Progenitor cell of endocrine pancreas (in vitro differentiated cells): ENCODE measurements around the gene TLCD4. TPM values are rescaled to one million over a fixed set of nuclear protein-coding genes. Genes with fewer than 3 reads are reported as not detected.

Experiments used
- DNase-seq: peaks from one replicate; pipeline ENCODE4 v3.0.0; 2021; ENCODE audit warnings: low spot score; ENCODE audit not compliant: unreplicated experiment
- H3K27ac Mint-ChIP-seq: 2 replicates; pipeline ENCODE4 v1.8.0; 2021; ENCODE audit warnings: mild to moderate bottlenecking, moderate library complexity, mixed read lengths
- H3K27me3 Mint-ChIP-seq: 2 replicates; pipeline ENCODE4 v1.8.0; 2021; ENCODE audit warnings: mixed read lengths
- H3K36me3 Mint-ChIP-seq: 2 replicates; pipeline ENCODE4 v1.8.0; 2022; ENCODE audit warnings: mixed read lengths; ENCODE audit not compliant: insufficient read depth
- H3K4me1 Mint-ChIP-seq: 2 replicates; pipeline ENCODE4 v1.8.0; 2021; ENCODE audit warnings: low read depth, mixed read lengths
- H3K4me3 Mint-ChIP-seq: 2 replicates; pipeline ENCODE4 v1.8.0; 2021; ENCODE audit warnings: low read depth, mild to moderate bottlenecking, moderate library complexity, mixed read lengths
- H3K9me3 Mint-ChIP-seq: 2 replicates; pipeline ENCODE4 v1.8.0; 2021; ENCODE audit warnings: low read depth, mixed read lengths
- total RNA-seq: library from RNA; stranded (reverse); gene quantifications from 2 replicates; pipeline ENCODE4 v1.2.1, GENCODE V29; 2021
- TF ChIP-seq, protein P1 (sequence below): fragments of 200-600 bp; sonication (generic); IDR thresholded peaks from one replicate; pipeline ENCODE4 v1.5.0; 2021; ENCODE audit warnings: antibody characterized with exemption, mild to moderate bottlenecking; ENCODE audit not compliant: unreplicated experiment

TLCD4 gene
- total RNA-seq, 1 donor from 2014 or later: 34.2 TPM

DNA sequence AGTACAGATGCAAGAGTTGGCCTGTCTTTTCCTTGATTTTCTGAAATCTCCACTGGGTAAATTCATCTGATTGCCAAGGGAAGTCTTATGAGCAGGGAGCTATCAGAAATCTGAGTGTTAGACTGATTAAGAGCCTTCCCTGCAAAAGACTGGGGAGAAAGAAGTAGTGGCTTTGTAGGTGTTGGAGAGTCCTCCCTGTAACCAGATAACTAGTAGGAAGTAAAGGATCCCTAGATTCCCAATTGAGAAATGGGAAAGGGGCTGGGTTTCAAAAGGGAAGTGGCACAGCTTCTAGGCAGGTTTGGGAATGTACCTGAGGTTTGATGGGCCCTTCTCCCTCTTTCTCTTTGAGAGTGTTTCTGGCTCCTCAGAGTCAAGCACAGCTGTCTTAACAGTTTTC, 2.1 kb downstream of the TLCD4 start:
- Mint-ChIP-seq H3K36me3 (no peaks in the 10 kb centered on the region), H3K27me3 (no peaks in the 10 kb centered on the region), H3K4me1 (peaks cover 59% of the 10 kb centered on the region), H3K27ac (peak overlapping the region; percentile 95), H3K4me3 (peak overlapping the region; percentile 93), H3K9me3 (no peaks in the 10 kb centered on the region)
- TF ChIP-seq, protein P1, sequence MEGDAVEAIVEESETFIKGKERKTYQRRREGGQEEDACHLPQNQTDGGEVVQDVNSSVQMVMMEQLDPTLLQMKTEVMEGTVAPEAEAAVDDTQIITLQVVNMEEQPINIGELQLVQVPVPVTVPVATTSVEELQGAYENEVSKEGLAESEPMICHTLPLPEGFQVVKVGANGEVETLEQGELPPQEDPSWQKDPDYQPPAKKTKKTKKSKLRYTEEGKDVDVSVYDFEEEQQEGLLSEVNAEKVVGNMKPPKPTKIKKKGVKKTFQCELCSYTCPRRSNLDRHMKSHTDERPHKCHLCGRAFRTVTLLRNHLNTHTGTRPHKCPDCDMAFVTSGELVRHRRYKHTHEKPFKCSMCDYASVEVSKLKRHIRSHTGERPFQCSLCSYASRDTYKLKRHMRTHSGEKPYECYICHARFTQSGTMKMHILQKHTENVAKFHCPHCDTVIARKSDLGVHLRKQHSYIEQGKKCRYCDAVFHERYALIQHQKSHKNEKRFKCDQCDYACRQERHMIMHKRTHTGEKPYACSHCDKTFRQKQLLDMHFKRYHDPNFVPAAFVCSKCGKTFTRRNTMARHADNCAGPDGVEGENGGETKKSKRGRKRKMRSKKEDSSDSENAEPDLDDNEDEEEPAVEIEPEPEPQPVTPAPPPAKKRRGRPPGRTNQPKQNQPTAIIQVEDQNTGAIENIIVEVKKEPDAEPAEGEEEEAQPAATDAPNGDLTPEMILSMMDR: no peak
- no peak for DNase-seq

DNA sequence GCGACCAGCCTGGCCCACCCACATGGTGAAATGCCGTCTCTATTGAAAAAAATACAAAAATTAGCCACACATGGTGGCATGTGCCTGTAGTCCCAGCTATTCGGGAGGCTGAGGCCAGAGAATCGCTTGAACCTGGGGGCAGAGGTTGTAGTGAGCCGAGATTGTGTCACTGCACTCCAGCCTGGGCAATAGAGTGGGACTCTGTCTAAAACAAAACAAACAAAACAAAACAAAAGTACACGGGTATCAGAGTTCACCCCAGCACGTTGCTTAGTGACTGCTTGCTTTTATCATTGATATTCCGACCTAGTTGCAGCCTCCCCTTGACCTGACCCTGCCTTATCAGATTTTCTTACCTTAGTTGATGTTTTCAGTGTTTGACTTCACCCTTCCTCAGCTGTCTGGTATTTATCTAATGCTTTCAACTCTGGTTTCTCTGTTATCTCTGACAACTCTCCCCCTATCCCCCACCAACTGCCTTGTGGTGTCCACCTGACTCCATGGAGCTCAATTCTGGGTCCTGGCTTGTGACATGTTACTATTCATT, 5.1 kb downstream of the TLCD4 start:
- Mint-ChIP-seq H3K27ac (peak overlapping the region; percentile 84), H3K27me3 (no peaks in the 10 kb centered on the region), H3K4me3 (peak overlapping the region; percentile 39), H3K4me1 (peaks cover 52% of the 10 kb centered on the region), H3K36me3 (peaks cover 3% of the 10 kb centered on the region), H3K9me3 (no peaks in the 10 kb centered on the region)
- TF ChIP-seq, protein P1: no peak
- DNase-seq: no peak

DNA sequence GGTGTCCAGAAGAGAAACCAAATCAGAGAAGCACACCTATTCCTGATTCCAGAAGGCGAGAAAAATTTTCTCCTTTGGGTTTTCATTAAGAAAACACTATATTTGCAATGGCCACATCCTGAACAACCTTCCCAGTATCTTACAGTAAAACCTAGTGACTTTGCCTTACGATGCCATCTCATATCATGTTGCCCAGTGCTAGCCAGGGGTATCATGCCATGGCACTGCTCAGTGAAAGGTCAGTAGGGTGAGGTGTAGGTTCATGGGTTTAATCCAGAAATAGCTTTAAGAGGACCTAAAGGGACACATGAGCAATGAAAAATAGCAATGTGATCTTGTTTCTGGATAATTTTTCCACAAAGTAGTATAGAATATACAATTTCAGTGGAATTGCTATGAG, 7.2 kb downstream of the TLCD4 start:
- TF ChIP-seq, protein P1: no peak
- Mint-ChIP-seq H3K27me3 (no peaks in the 10 kb centered on the region), H3K36me3 (peaks cover 3% of the 10 kb centered on the region), H3K4me3 (no peak overlapping the region), H3K27ac (no peak overlapping the region), H3K4me1 (peaks cover 48% of the 10 kb centered on the region), H3K9me3 (no peaks in the 10 kb centered on the region)
- no peak for DNase-seq

DNA sequence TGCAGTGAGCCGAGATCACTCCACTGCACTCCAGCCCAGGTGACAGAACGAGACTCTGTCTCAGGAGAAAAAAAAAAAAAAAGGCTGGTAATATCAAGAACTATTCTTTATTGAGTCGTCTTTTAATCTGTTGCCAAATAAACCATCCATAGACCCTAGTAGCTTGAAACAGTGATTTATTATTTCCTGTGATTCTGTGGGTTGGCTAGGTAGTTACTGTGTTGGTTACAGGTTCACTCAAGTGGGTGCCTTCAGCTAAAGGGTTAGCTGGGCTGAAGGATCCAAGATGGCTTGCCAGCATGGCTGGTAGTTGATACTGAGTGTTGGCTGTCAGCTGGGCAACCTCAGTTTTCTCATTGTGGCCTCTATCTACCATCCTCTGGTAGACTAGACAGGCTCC, 9.2 kb downstream of the TLCD4 start:
- no peaks in the 10 kb centered on the region for H3K27me3 Mint-ChIP-seq
- no peak for DNase-seq
- no peaks in the 10 kb centered on the region for H3K9me3 Mint-ChIP-seq
- H3K4me3 Mint-ChIP-seq: no peak overlapping the region
- H3K4me1 Mint-ChIP-seq: peaks cover 30% of the 10 kb centered on the region
- H3K36me3 Mint-ChIP-seq: peaks cover 3% of the 10 kb centered on the region
- H3K27ac Mint-ChIP-seq: no peak overlapping the region
- TF ChIP-seq, protein P1: no peak

DNA sequence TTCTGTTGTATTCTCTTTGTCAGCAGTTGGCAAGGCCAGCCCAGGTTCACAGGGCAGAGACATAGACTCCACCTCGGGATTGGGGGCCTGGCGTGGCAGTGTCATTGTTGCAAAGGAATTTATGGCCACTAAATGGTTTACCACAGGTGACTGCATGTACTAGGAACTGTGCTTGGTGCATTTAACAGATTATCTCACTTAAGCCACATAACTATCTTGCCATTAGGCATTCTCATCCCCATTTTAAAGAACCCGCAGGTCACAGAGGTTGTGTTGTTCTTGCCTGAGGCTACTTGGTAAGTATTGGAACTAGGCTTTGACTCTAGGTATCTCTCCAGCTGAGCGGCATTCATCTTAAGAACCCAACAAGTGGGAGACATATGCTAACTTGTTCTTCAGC, 9.7 kb downstream of the TLCD4 start:
- Mint-ChIP-seq H3K9me3 (no peaks in the 10 kb centered on the region), H3K27ac (no peak overlapping the region), H3K27me3 (no peaks in the 10 kb centered on the region), H3K36me3 (peaks cover 3% of the 10 kb centered on the region), H3K4me3 (no peak overlapping the region), H3K4me1 (peaks cover 25% of the 10 kb centered on the region)
- TF ChIP-seq, protein P1: no peak
- DNase-seq: no peak
